Epidermal melanocyte (primary cell): ENCODE data around the gene OR4C3.
"Not testable (repeated sequence)": the region's sequence is repeated elsewhere in the genome, so short reads cannot be mapped to it uniquely, and the experiment has no call there.

Experiments used
- DNase-seq: peaks from one replicate; pipeline ENCODE4 v3.0.0; 2011; ENCODE audit warnings: low spot score; ENCODE audit not compliant: insufficient read length

OR4C3 gene

GRCh38 chr11:48324620-48325019 lies at the start of gene OR4C3:
Gene OR4C3 (plus strand): TSS chr11:48324920. CDS start chr11:48325022, 102 bp downstream.
- DNase-seq: not testable (repeated sequence)

- DNase-seq: no peak
These were observed 18.8 kb upstream of the OR4C3 start, which contains the start of gene OR4S1 for GRCh38 chr11:48305923-48306322. Gene OR4S1 (plus strand): TSS chr11:48306223. CDS start chr11:48306223, 0 bp downstream.

- peak; percentile 29 for DNase-seq
These were observed 16.8 kb upstream of the OR4C3 start for GRCh38 chr11:48307760-48308386.

DNA sequence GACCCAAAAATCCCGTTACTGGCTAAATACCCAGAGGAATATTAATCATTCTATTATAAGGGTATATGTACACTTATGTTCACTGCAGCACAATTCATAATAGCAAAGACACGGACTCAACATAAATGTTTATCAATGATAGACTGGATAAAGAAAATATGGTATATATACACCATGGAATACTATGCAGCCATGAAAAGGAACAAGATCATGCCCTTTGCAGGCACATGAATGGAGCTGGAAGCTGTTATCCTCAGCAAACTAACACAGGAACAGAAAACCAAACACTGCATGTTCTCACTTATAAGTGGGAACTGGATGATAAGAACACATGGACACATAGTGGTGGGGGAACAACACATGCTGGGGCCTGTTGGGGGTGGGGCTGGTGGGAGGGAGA lies 11.1 kb upstream of the OR4C3 start:
- DNase-seq: not testable (repeated sequence)

GRCh38 chr11:48319813-48320212 lies 4.9 kb upstream of the OR4C3 start:
- DNase-seq: not testable (repeated sequence)

- no peak for DNase-seq
These were observed 16.7 kb downstream of the OR4C3 start for GRCh38 chr11:48341466-48341865.

DNA sequence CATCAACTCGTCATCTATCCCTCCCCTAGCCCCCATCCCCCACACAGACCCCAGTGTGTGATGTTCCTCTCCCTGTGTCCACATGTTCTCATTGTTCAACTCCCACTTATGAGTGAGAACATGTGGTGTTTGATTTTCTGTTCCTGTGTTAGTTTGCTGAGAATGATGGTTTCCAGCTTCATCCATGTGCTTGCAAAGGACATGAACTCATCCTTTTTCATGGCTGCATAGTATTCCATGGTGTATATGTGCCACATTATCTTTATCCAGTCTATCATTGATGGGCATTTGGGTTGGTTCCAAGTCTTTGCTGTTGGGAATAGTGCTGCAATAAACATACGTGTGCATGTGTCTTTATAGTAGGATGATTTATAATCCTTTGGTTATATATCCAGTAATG lies 17.8 kb downstream of the OR4C3 start:
- DNase-seq: not testable (repeated sequence)

DNA sequence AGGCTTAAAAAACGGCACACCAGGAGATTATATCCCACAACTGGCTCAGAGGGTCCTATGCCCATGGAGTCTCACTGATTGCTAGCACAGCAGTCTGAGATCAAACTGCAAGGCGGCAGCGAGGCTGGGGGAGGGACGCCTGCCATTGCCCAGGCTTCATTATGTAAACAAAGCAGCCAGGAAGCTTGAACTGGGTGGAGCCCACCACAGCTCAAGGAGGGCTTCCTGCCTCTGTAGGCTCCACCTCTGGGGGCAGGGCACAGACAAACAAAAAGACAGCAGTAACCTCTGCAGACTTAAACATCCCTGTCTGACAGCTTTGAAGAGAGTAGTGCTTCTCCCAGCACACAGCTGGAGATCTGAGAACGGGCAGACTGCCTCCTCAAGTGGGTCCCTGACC lies 21.6 kb downstream of the OR4C3 start:
- DNase-seq: not testable (repeated sequence)

- DNase-seq: no peak
These were observed 29.3 kb downstream of the OR4C3 start for GRCh38 chr11:48354013-48354412.

GRCh38 chr11:48354677-48355076 lies 30.0 kb downstream of the OR4C3 start:
- no peak for DNase-seq

- not testable (repeated sequence) for DNase-seq
These were observed 36.6 kb downstream of the OR4C3 start for GRCh38 chr11:48361289-48361688.

GRCh38 chr11:48366365-48366764 lies 41.6 kb downstream of the OR4C3 start, which contains the start of gene OR4C5:
Gene OR4C5 (minus strand): TSS chr11:48366465. CDS start chr11:48366465, 0 bp downstream.
- DNase-seq: no peak
